Measurements from ENCODE around the gene CCDC7. TPM values are rescaled to one million over a fixed set of nuclear protein-coding genes. Genes with fewer than 3 reads are reported as not detected.

CCDC7 gene
- total RNA-seq, 1 experiment from 2014 or later, result 6.0 TPM

DNA sequence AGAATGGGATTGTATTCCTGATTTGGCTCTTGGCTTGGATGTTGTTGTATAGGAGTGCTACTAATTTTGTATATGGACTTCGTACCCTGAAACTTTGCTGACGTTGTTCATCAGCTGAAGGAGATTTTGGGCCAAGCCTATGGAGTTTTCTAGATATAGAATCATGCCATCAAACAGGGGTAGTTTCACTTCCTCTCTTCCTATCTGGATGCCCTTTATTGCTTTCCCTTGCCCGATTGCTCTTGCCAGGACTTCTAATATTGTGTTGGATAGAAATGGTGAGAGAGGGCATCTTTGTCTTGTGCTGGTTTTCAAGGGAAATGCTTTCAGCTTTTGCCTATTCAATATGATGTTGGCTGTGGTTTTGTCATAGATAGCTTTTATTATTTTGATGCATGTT is 92.3 kb downstream of the CCDC7 start:
- DNase-seq (ENCODE audit: low read depth, low spot score) (no peak), ATAC-seq (no peak)
- TF ChIP-seq TCF7L2 (IDR thresholded peaks at IDR 0.05; ENCODE audit: low read depth, low read length) (no peak), POLR2AphosphoS5 (IDR thresholded peaks at IDR 0.05; ENCODE audit: low read depth, low read length) (no peak)
- TF ChIP-seq, protein P1, sequence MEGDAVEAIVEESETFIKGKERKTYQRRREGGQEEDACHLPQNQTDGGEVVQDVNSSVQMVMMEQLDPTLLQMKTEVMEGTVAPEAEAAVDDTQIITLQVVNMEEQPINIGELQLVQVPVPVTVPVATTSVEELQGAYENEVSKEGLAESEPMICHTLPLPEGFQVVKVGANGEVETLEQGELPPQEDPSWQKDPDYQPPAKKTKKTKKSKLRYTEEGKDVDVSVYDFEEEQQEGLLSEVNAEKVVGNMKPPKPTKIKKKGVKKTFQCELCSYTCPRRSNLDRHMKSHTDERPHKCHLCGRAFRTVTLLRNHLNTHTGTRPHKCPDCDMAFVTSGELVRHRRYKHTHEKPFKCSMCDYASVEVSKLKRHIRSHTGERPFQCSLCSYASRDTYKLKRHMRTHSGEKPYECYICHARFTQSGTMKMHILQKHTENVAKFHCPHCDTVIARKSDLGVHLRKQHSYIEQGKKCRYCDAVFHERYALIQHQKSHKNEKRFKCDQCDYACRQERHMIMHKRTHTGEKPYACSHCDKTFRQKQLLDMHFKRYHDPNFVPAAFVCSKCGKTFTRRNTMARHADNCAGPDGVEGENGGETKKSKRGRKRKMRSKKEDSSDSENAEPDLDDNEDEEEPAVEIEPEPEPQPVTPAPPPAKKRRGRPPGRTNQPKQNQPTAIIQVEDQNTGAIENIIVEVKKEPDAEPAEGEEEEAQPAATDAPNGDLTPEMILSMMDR (IDR thresholded peaks at IDR 0.05), result no peak
- TF ChIP-seq, protein P2, sequence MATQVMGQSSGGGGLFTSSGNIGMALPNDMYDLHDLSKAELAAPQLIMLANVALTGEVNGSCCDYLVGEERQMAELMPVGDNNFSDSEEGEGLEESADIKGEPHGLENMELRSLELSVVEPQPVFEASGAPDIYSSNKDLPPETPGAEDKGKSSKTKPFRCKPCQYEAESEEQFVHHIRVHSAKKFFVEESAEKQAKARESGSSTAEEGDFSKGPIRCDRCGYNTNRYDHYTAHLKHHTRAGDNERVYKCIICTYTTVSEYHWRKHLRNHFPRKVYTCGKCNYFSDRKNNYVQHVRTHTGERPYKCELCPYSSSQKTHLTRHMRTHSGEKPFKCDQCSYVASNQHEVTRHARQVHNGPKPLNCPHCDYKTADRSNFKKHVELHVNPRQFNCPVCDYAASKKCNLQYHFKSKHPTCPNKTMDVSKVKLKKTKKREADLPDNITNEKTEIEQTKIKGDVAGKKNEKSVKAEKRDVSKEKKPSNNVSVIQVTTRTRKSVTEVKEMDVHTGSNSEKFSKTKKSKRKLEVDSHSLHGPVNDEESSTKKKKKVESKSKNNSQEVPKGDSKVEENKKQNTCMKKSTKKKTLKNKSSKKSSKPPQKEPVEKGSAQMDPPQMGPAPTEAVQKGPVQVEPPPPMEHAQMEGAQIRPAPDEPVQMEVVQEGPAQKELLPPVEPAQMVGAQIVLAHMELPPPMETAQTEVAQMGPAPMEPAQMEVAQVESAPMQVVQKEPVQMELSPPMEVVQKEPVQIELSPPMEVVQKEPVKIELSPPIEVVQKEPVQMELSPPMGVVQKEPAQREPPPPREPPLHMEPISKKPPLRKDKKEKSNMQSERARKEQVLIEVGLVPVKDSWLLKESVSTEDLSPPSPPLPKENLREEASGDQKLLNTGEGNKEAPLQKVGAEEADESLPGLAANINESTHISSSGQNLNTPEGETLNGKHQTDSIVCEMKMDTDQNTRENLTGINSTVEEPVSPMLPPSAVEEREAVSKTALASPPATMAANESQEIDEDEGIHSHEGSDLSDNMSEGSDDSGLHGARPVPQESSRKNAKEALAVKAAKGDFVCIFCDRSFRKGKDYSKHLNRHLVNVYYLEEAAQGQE (IDR thresholded peaks at IDR 0.05; ENCODE audit: insufficient read depth in 1 of 2, low read depth in 2 of 2, low read length in 1 of 2), result no peak
- ChIA-PET POLR2A (no interaction called here), CTCF (no interaction called here)
- Histone ChIP-seq H3K9me3 (ENCODE audit: control insufficient read depth, insufficient read depth, low read depth, low read length) (peaks cover 10% of the 10 kb centered on the region; the same call in 1 of the 2 replicates), H3K4me1 (ENCODE audit: control insufficient read depth, insufficient read depth, low read length) (no peaks in the 10 kb centered on the region), H3K4me3 (ENCODE audit: low read depth in 2 of 2, low read length in 2 of 2) (no peak overlapping the region), H3K27me3 (ENCODE audit: control insufficient read depth, insufficient read depth, low read length) (no peaks in the 10 kb centered on the region), H3K36me3 (ENCODE audit: control insufficient read depth, insufficient read depth, low read length) (no peaks in the 10 kb centered on the region), H3K27ac (ENCODE audit: low read length) (no peak overlapping the region)
- no TSS peak for BruUV-seq (replicated peaks)
- in situ Hi-C loops (cut with HindIII; ENCODE audit: low pct_unique_long_range_greater_than_20kb, low sequenced_read_pairs) (no loop called here), intact Hi-C loops (cut with micrococcal nuclease; ENCODE audit: unreplicated experiment) (no loop called here)

- H3K4me3 ChIP-seq (ENCODE audit: low read depth in 2 of 2, low read length in 2 of 2), result no peak overlapping the region
- no peaks in the 10 kb centered on the region for H3K4me1 ChIP-seq (ENCODE audit: control insufficient read depth, insufficient read depth, low read length)
- BruUV-seq (replicated peaks), result no TSS peak
- no peak for DNase-seq (ENCODE audit: low read depth, low spot score)
- intact Hi-C loops (cut with micrococcal nuclease; ENCODE audit: unreplicated experiment) (no loop called here), in situ Hi-C loops (cut with HindIII; ENCODE audit: low pct_unique_long_range_greater_than_20kb, low sequenced_read_pairs) (no loop called here)
- ChIA-PET CTCF (no interaction called here), POLR2A (interaction anchor here (0.6 kb wide), 1 partner anchor 12 kb away, joined by 3 read pairs; no protein-coding TSS in a partner anchor)
- H3K27ac ChIP-seq (ENCODE audit: low read length), result no peak overlapping the region
- H3K36me3 ChIP-seq (ENCODE audit: control insufficient read depth, insufficient read depth, low read length), result no peaks in the 10 kb centered on the region
- H3K27me3 ChIP-seq (ENCODE audit: control insufficient read depth, insufficient read depth, low read length), result no peaks in the 10 kb centered on the region
- TF ChIP-seq, protein P1 (IDR thresholded peaks at IDR 0.05), result no peak
- TF ChIP-seq TCF7L2 (IDR thresholded peaks at IDR 0.05; ENCODE audit: low read depth, low read length), result no peak
- no peak for TF ChIP-seq SIN3A (IDR thresholded peaks at IDR 0.05; ENCODE audit: borderline replicate concordance, insufficient read depth, low read depth, low read length)
- no peak for TF ChIP-seq POLR2AphosphoS5 (IDR thresholded peaks at IDR 0.05; ENCODE audit: low read depth, low read length)
- TF ChIP-seq, protein P2 (IDR thresholded peaks at IDR 0.05; ENCODE audit: insufficient read depth in 1 of 2, low read depth in 2 of 2, low read length in 1 of 2), result no peak
- H3K9me3 ChIP-seq (ENCODE audit: control insufficient read depth, insufficient read depth, low read depth, low read length), result no peaks in the 10 kb centered on the region
- no peak for ATAC-seq
Observed at GRCh38 chr10:32540691-32541470, 94.9 kb downstream of the CCDC7 start.
